ENCODE data around the gene ASB7. TPM values are rescaled to one million over a fixed set of nuclear protein-coding genes. Genes with fewer than 3 reads are reported as not detected.

Gene ASB7
- total RNA-seq, 1 experiment from 2014 or later = 14.4 TPM

DNA sequence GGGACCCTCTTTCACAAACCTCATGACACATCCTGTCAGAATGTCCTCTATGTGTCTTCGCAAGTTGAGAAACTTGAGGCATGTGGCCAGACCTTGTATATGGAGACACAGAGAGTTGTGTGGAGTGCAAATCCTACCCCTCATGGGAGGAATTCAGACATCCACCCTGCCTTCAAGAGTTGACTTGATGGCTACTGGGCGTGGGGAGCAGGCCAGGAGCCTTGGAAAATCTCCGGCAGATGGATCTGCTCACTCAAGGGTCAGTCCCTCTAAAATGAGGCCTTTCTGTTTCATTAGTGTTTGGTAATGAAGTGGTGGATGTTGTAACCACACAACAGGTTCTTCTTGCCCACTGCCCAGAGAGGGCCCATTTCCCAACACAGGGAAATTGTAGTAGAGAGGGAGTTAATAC is 79.0 kb downstream of the ASB7 start:
- POLR2A ChIA-PET = no interaction called here
- no peaks in the 10 kb centered on the region for H3K27me3 Mint-ChIP-seq (ENCODE audit: insufficient read depth, unreplicated experiment)
- H3K4me1 ChIP-seq = no peaks in the 10 kb centered on the region
- H3K4me1 Mint-ChIP-seq (ENCODE audit: low read depth, unreplicated experiment) = no peaks in the 10 kb centered on the region
- H3K4me3 Mint-ChIP-seq (ENCODE audit: unreplicated experiment) = no peak overlapping the region
- H3K27ac Mint-ChIP-seq (ENCODE audit: unreplicated experiment) = no peak overlapping the region
- no peak overlapping the region for H3K4me3 ChIP-seq (ENCODE audit: low read depth, low read length)
- no peaks in the 10 kb centered on the region for H3K36me3 Mint-ChIP-seq (ENCODE audit: insufficient read depth, unreplicated experiment)
- CTCF ChIA-PET = no interaction called here
- peaks cover 12% of the 10 kb centered on the region for H3K9me3 Mint-ChIP-seq (ENCODE audit: unreplicated experiment)
- H3K27me3 ChIP-seq (replicated peaks; ENCODE audit: control insufficient read depth, insufficient read depth, low read length) = no peaks in the 10 kb centered on the region
- H3K9me3 ChIP-seq = peaks cover 5% of the 10 kb centered on the region; the same call in 1 of the 2 replicates
- intact Hi-C loops (cut with micrococcal nuclease; ENCODE audit: unreplicated experiment) = no loop called here
- TF ChIP-seq, protein P1, sequence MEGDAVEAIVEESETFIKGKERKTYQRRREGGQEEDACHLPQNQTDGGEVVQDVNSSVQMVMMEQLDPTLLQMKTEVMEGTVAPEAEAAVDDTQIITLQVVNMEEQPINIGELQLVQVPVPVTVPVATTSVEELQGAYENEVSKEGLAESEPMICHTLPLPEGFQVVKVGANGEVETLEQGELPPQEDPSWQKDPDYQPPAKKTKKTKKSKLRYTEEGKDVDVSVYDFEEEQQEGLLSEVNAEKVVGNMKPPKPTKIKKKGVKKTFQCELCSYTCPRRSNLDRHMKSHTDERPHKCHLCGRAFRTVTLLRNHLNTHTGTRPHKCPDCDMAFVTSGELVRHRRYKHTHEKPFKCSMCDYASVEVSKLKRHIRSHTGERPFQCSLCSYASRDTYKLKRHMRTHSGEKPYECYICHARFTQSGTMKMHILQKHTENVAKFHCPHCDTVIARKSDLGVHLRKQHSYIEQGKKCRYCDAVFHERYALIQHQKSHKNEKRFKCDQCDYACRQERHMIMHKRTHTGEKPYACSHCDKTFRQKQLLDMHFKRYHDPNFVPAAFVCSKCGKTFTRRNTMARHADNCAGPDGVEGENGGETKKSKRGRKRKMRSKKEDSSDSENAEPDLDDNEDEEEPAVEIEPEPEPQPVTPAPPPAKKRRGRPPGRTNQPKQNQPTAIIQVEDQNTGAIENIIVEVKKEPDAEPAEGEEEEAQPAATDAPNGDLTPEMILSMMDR (IDR thresholded peaks at IDR 0.05; ENCODE audit: insufficient read depth in 1 of 2, low read depth in 1 of 2, low read length in 1 of 2, severe bottlenecking in 1 of 2, unreplicated experiment in 1 of 2) = no peak
- no peak for DNase-seq
- no peaks in the 10 kb centered on the region for H3K36me3 ChIP-seq (ENCODE audit: control insufficient read depth, insufficient read depth, low read length)
- no TSS peak for BruUV-seq (replicated peaks)

DNA sequence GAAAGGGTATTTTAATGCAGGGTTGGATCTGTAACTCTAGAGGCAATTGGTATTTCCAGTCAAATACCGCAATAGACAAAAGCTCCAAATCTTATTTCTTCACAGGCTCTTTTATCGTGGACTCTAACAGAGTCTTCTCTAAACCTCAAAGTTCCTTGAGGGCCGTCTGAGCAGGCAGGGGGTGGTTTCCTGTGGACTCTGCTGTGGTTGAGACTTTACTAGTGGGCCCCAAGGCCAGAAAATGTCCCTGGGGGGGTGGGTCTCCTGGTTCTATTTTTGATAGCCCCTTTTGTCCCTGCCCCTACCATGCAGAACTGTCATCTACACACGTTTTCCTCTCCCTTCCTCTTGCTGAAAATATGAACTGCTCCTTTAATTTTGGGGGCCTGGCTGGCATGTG is 80.1 kb downstream of the ASB7 start:
- Histone ChIP-seq H3K4me3 (ENCODE audit: low read depth, low read length) (no peak overlapping the region), H3K9me3 (peaks cover 5% of the 10 kb centered on the region; the same call in 1 of the 2 replicates), H3K4me1 (no peaks in the 10 kb centered on the region), H3K27me3 (replicated peaks; ENCODE audit: control insufficient read depth, insufficient read depth, low read length) (no peaks in the 10 kb centered on the region), H3K36me3 (ENCODE audit: control insufficient read depth, insufficient read depth, low read length) (no peaks in the 10 kb centered on the region)
- BruUV-seq (replicated peaks) = no TSS peak
- intact Hi-C loops (cut with micrococcal nuclease; ENCODE audit: unreplicated experiment) = no loop called here
- no peaks in the 10 kb centered on the region for H3K27me3 Mint-ChIP-seq (ENCODE audit: insufficient read depth, unreplicated experiment)
- no peak overlapping the region for H3K4me3 Mint-ChIP-seq (ENCODE audit: unreplicated experiment)
- no peak for DNase-seq
- no peaks in the 10 kb centered on the region for H3K4me1 Mint-ChIP-seq (ENCODE audit: low read depth, unreplicated experiment)
- no peak overlapping the region for H3K27ac Mint-ChIP-seq (ENCODE audit: unreplicated experiment)
- POLR2A ChIA-PET = no interaction called here
- TF ChIP-seq, protein P1 (IDR thresholded peaks at IDR 0.05; ENCODE audit: insufficient read depth in 1 of 2, low read depth in 1 of 2, low read length in 1 of 2, severe bottlenecking in 1 of 2, unreplicated experiment in 1 of 2) = no peak
- CTCF ChIA-PET = no interaction called here
- peaks cover 12% of the 10 kb centered on the region for H3K9me3 Mint-ChIP-seq (ENCODE audit: unreplicated experiment)
- no peaks in the 10 kb centered on the region for H3K36me3 Mint-ChIP-seq (ENCODE audit: insufficient read depth, unreplicated experiment)

DNA sequence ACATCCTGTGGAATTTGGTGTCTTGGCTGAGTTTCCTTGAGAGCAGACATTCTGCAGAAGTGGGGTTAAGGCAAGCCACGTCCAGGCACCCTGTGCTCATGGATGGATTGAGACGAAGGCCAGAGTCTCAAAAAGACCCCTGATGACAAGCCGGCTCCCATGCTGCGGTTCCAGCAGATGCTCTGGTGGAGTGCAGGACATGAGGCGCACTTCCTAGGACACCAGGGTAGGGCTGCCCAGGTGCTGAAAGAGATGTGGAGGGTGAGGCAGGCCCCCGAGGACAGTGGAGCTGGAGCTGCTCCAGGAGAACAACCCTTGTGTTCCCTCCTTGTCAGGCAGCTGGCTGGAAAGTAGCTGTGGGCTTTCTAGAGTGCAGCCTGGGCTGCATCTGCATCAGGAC is 81.0 kb downstream of the ASB7 start:
- TF ChIP-seq, protein P1 (IDR thresholded peaks at IDR 0.05; ENCODE audit: insufficient read depth in 1 of 2, low read depth in 1 of 2, low read length in 1 of 2, severe bottlenecking in 1 of 2, unreplicated experiment in 1 of 2) = no peak
- intact Hi-C loops (cut with micrococcal nuclease; ENCODE audit: unreplicated experiment) = no loop called here
- H3K4me1 Mint-ChIP-seq (ENCODE audit: low read depth, unreplicated experiment) = no peaks in the 10 kb centered on the region
- H3K27ac Mint-ChIP-seq (ENCODE audit: unreplicated experiment) = no peak overlapping the region
- H3K36me3 Mint-ChIP-seq (ENCODE audit: insufficient read depth, unreplicated experiment) = no peaks in the 10 kb centered on the region
- H3K9me3 Mint-ChIP-seq (ENCODE audit: unreplicated experiment) = peaks cover 12% of the 10 kb centered on the region
- Histone ChIP-seq H3K36me3 (ENCODE audit: control insufficient read depth, insufficient read depth, low read length) (no peaks in the 10 kb centered on the region), H3K4me1 (no peaks in the 10 kb centered on the region), H3K9me3 (peaks cover 5% of the 10 kb centered on the region; the same call in 1 of the 2 replicates), H3K4me3 (ENCODE audit: low read depth, low read length) (no peak overlapping the region), H3K27me3 (replicated peaks; ENCODE audit: control insufficient read depth, insufficient read depth, low read length) (no peaks in the 10 kb centered on the region)
- no peaks in the 10 kb centered on the region for H3K27me3 Mint-ChIP-seq (ENCODE audit: insufficient read depth, unreplicated experiment)
- no peak overlapping the region for H3K4me3 Mint-ChIP-seq (ENCODE audit: unreplicated experiment)
- no TSS peak for BruUV-seq (replicated peaks)
- no peak for DNase-seq
- CTCF ChIA-PET = no interaction called here
- POLR2A ChIA-PET = no interaction called here

All from Caco-2 (cell line).